HG03025 (cell line): Measurements from ENCODE around the gene CRPPA.
"Not testable (repeated sequence)": the region's sequence is repeated elsewhere in the genome, so short reads cannot be mapped to it uniquely, and the experiment has no call there.

ENCODE experiments used
- ATAC-seq: cut with Tn5 transposase; IDR thresholded peaks from one replicate; pipeline ENCODE4 v1.9.1; 2021; ENCODE audit warnings: mild to moderate bottlenecking, moderate library complexity; ENCODE audit not compliant: unreplicated experiment, low FRiP score

Gene CRPPA

GRCh38 chr7:16398146-16399017, 23.0 kb downstream of the CRPPA start:
- ATAC-seq: no peak

GRCh38 chr7:16397501-16398145, 23.7 kb downstream of the CRPPA start:
- ATAC-seq: no peak

DNA sequence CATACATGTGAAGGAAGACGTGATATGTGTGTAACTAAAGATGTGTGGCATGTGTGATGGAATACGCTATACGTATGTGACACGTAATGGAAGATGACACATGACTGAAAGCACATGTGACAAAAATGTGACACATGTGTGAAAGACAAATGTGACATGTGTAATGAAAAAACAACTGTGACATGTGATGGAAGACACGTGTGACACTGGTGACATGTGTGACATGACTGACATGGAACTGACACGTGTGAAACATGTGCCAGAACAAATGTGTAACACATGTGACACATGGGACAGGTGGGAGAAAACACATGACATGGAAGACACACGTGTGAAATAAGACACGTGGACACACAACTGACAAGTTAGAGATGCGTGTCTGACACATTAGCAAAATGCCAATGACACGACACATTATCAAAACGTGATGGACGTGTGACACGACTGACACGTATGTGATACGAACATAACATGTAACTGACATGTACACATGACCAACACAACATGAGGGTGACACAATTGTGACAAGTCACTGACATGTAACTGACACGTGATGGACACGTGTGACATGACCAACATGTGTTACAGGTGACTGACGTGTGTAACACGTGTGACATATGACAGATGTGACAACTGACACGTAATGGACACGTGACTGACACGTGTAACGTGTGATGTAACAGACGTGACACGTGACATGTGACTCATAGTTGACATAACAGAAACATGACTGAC, 24.4 kb downstream of the CRPPA start:
- ATAC-seq: no peak

DNA sequence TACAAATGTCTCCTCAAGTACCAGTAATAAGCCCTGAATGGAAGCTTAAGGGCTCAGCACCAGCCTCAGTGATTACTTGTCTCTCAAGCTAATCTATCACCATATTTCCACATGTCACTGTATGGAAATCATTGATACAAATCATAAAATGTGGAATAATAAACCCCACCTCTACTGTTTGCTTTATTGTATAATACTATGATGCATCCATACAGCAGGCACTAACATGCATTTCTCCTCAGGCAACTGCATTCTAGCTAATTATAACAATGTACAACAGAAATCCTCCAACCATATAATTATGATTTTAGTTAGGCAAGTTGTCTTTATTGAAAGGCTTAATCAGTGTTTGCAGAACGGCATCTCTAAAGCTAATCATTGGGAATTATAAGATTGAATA, 26.2 kb downstream of the CRPPA start:
- no peak for ATAC-seq

DNA sequence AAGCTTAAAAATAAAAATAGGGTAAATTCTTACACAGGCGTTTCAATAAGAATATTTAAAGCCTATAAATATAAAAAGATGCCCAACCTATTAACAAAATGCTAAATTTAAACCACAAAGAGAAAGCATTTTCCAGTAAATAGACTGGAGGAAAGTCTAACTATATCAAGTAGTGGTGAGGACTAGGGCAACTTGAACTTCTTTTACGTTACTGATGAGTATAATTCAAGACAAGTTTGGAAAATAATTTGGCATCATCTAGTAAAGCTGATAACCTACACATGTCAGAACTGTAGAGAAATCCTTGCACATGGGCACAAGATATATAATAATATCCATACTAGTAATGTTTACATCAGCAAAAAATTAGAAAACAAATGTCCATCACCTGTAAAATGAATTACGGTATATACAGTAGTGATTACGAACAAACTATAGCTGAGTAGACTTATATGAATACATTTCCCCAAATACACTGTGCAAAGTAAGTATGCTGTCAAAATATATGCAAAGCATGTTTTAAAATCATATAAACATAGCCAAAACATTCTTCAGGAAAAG, 27.4 kb downstream of the CRPPA start:
- ATAC-seq: no peak

DNA sequence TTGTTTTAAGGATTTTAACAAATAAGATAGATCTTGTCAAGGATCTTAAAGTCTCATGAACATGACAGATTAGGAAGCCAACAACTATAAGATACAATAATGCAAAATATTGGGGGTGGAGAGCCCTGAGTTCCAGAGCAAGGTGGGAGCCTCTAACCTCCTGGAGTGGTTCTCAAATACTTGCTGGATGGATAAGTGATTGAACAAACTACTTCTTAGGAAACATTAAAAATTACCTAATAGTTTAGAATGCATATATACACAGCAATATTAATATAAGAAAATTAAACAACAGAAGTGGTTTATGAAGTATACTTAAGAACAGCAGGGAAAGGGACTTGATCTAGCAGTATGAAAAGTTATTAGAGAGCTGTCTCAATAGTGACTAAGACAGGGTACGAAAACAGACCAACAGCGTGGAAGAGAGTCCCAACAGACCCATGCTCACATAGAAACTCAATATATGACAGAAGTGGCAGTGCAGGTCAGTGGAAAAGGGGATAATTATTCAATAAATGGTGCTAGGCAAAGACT, 28.3 kb downstream of the CRPPA start:
- ATAC-seq: no peak

DNA sequence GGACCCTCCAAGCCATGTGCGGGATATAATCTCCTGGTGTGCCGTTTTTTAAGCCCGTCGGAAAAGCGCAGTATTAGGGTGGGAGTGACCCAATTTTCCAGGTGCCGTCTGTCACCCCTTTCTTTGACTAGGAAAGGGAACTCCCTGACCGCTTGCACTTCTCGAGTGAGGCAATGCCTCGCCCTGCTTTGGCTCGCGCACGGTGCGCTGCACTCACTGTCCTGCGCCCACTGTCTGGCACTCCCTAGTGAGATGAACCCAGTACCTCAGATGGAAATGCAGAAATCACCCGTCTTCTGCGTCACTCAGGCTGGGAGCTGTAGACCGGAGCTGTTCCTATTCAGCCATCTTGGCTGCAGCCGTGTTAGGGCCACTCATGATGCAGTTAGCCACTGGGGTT, 37.6 kb downstream of the CRPPA start:
- ATAC-seq: not testable (repeated sequence)

GRCh38 chr7:16383103-16383502, 38.2 kb downstream of the CRPPA start:
- ATAC-seq: not testable (repeated sequence)
